ENCODE data around the gene RFXAP.

Gene RFXAP

DNA sequence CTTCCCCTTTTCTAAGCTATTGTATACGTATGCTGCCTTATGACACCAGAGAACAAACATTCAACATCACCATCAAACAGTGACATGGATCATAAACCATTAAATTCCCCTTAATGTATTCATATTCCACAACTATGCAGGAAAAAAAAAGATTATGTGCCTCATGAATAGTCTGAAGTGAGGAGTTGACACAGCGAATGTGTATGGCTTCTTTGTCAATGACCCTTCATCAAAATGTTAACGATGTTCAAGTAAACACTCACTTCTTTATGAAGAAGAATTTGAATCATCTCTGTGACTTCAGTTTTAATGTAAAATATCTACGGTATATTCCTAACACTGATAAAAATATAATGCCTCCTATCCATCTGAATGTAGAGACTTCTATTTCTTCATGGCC lies 56.4 kb downstream of the RFXAP start:
- no peak for TF ChIP-seq TAF1 (IDR thresholded peaks at IDR 0.05; ENCODE audit: borderline replicate concordance, insufficient read depth, low read length)
- TF ChIP-seq POLR2AphosphoS5 (IDR thresholded peaks at IDR 0.05; ENCODE audit: low read depth, low read length) = no peak
- no peak for TF ChIP-seq SIN3A (IDR thresholded peaks at IDR 0.05; ENCODE audit: borderline replicate concordance, insufficient read depth, low read length)
- TF ChIP-seq, protein P1, sequence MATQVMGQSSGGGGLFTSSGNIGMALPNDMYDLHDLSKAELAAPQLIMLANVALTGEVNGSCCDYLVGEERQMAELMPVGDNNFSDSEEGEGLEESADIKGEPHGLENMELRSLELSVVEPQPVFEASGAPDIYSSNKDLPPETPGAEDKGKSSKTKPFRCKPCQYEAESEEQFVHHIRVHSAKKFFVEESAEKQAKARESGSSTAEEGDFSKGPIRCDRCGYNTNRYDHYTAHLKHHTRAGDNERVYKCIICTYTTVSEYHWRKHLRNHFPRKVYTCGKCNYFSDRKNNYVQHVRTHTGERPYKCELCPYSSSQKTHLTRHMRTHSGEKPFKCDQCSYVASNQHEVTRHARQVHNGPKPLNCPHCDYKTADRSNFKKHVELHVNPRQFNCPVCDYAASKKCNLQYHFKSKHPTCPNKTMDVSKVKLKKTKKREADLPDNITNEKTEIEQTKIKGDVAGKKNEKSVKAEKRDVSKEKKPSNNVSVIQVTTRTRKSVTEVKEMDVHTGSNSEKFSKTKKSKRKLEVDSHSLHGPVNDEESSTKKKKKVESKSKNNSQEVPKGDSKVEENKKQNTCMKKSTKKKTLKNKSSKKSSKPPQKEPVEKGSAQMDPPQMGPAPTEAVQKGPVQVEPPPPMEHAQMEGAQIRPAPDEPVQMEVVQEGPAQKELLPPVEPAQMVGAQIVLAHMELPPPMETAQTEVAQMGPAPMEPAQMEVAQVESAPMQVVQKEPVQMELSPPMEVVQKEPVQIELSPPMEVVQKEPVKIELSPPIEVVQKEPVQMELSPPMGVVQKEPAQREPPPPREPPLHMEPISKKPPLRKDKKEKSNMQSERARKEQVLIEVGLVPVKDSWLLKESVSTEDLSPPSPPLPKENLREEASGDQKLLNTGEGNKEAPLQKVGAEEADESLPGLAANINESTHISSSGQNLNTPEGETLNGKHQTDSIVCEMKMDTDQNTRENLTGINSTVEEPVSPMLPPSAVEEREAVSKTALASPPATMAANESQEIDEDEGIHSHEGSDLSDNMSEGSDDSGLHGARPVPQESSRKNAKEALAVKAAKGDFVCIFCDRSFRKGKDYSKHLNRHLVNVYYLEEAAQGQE (IDR thresholded peaks at IDR 0.05; ENCODE audit: insufficient read depth in 1 of 2, low read depth in 2 of 2, low read length in 2 of 2) = no peak
- no peak for TF ChIP-seq FOXP2 (optimal IDR thresholded peaks at IDR 0.05; ENCODE audit: borderline replicate concordance, extremely low read depth, extremely low read length, insufficient read depth)

DNA sequence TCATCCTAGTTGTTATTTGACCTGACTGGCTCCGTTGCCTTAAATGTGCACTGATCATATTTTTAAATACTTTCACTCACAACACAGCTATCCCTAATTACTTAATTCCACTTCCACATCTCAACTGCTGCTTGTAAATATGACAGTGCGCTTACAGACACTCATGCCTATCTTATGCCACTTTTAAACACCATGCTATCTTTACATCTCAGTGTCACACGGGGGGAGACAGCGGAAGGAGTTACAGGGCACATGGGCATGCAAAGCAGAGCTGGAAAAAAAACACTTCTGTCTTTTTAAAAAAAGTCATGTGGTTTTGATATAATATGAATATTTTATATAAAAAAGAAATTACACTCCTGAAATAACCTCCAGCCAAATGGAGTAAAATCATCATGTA lies 56.9 kb downstream of the RFXAP start:
- TF ChIP-seq TAF1 (IDR thresholded peaks at IDR 0.05; ENCODE audit: borderline replicate concordance, insufficient read depth, low read length) (no peak), POLR2AphosphoS5 (IDR thresholded peaks at IDR 0.05; ENCODE audit: low read depth, low read length) (no peak), SIN3A (IDR thresholded peaks at IDR 0.05; ENCODE audit: borderline replicate concordance, insufficient read depth, low read length) (no peak), FOXP2 (optimal IDR thresholded peaks at IDR 0.05; ENCODE audit: borderline replicate concordance, extremely low read depth, extremely low read length, insufficient read depth) (no peak)
- TF ChIP-seq, protein P1 (IDR thresholded peaks at IDR 0.05; ENCODE audit: insufficient read depth in 1 of 2, low read depth in 2 of 2, low read length in 2 of 2) = no peak
